IMR-90 (cell line): ENCODE data around the gene RNGTT.

Experiments used
- BHLHE40 ChIP-seq: fragments of 150-350 bp; IDR thresholded peaks from 2 replicates; pipeline ENCODE4 v1.6.1; 2016; ENCODE audit warnings: mild to moderate bottlenecking, low read depth, low read length
- CEBPB ChIP-seq: IDR thresholded peaks from 2 replicates; pipeline ENCODE4 v1.6.1; 2012; ENCODE audit warnings: low read depth, low read length, improper control_type of control experiment
- CHD1 ChIP-seq: IDR thresholded peaks from 2 replicates; pipeline ENCODE4 v1.6.1; 2012; ENCODE audit warnings: low read depth, low read length, improper control_type of control experiment
- CTCF ChIP-seq: conservative IDR thresholded peaks from 2 replicates; pipeline ENCODE4 v1.5.1; 2012; ENCODE audit warnings: mild to moderate bottlenecking, low read depth, low read length, improper control_type of control experiment
- MAFK ChIP-seq: IDR thresholded peaks from 2 replicates; pipeline ENCODE4 v1.6.1; 2012; ENCODE audit warnings: low read depth, low read length, improper control_type of control experiment
- MAZ ChIP-seq: IDR thresholded peaks from 2 replicates; pipeline ENCODE4 v1.6.1; 2012; ENCODE audit warnings: low read depth, mild to moderate bottlenecking, low read length, improper control_type of control experiment, moderate library complexity, borderline replicate concordance
- MXI1 ChIP-seq: IDR thresholded peaks from 2 replicates; pipeline ENCODE4 v1.6.1; 2012; ENCODE audit warnings: low read depth, mild to moderate bottlenecking, low read length, moderate library complexity, borderline replicate concordance
- POLR2A ChIP-seq: IDR thresholded peaks from 2 replicates; pipeline ENCODE4 v1.6.1; 2012; ENCODE audit warnings: mild to moderate bottlenecking, low read depth, low read length
- RAD21 ChIP-seq: IDR thresholded peaks from 2 replicates; pipeline ENCODE4 v1.6.1; 2012; ENCODE audit warnings: low read length, improper control_type of control experiment
- RCOR1 ChIP-seq: IDR thresholded peaks from 2 replicates; pipeline ENCODE4 v1.6.1; 2012; ENCODE audit warnings: mild to moderate bottlenecking, low read length, improper control_type of control experiment; ENCODE audit not compliant: insufficient replicate concordance
- RFX5 ChIP-seq: IDR thresholded peaks from 2 replicates; pipeline ENCODE4 v1.8.0; 2012; ENCODE audit warnings: low read depth, mild to moderate bottlenecking, low read length, moderate library complexity
- SMC3 ChIP-seq: fragments of 150-350 bp; IDR thresholded peaks from 2 replicates; pipeline ENCODE4 v1.6.1; 2016; ENCODE audit warnings: low read depth, mild to moderate bottlenecking, antibody characterized with exemption, low read length, moderate library complexity
- TF ChIP-seq, protein P1 (sequence below): fragments of 150-350 bp; IDR thresholded peaks from 2 replicates; pipeline ENCODE4 v1.6.1; 2016; ENCODE audit warnings: low read depth, mild to moderate bottlenecking, low read length, moderate library complexity, borderline replicate concordance
- TF ChIP-seq, protein P2 (sequence below): fragments of 150-350 bp; IDR thresholded peaks from 2 replicates; pipeline ENCODE4 v1.6.1; 2017; ENCODE audit warnings: mild to moderate bottlenecking, antibody characterized with exemption, low read length, low read depth

- TF ChIP-seq RAD21, result no peak
- TF ChIP-seq CTCF, result no peak
- TF ChIP-seq RFX5, result no peak
- no peak for TF ChIP-seq MXI1
- TF ChIP-seq, protein P1, sequence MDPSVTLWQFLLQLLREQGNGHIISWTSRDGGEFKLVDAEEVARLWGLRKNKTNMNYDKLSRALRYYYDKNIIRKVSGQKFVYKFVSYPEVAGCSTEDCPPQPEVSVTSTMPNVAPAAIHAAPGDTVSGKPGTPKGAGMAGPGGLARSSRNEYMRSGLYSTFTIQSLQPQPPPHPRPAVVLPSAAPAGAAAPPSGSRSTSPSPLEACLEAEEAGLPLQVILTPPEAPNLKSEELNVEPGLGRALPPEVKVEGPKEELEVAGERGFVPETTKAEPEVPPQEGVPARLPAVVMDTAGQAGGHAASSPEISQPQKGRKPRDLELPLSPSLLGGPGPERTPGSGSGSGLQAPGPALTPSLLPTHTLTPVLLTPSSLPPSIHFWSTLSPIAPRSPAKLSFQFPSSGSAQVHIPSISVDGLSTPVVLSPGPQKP, result no peak
- TF ChIP-seq POLR2A, result no peak
- TF ChIP-seq BHLHE40, result no peak
- no peak for TF ChIP-seq CHD1
- no peak for TF ChIP-seq CEBPB
- no peak for TF ChIP-seq MAZ
- TF ChIP-seq MAFK, result no peak
- TF ChIP-seq, protein P2, sequence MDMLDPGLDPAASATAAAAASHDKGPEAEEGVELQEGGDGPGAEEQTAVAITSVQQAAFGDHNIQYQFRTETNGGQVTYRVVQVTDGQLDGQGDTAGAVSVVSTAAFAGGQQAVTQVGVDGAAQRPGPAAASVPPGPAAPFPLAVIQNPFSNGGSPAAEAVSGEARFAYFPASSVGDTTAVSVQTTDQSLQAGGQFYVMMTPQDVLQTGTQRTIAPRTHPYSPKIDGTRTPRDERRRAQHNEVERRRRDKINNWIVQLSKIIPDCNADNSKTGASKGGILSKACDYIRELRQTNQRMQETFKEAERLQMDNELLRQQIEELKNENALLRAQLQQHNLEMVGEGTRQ, result no peak
- no peak for TF ChIP-seq SMC3
- TF ChIP-seq RCOR1, result no peak
Observed at GRCh38 chr6:88665131-88665530, 298.3 kb downstream of the RNGTT start.
